ENCODE results near the gene GABARAP. TPM values are rescaled to one million over a fixed set of nuclear protein-coding genes. Genes with fewer than 3 reads are reported as not detected.

Gene GABARAP
- total RNA-seq, 4 donors from 2014 or later = 350 to 658 (median 462) TPM

DNA sequence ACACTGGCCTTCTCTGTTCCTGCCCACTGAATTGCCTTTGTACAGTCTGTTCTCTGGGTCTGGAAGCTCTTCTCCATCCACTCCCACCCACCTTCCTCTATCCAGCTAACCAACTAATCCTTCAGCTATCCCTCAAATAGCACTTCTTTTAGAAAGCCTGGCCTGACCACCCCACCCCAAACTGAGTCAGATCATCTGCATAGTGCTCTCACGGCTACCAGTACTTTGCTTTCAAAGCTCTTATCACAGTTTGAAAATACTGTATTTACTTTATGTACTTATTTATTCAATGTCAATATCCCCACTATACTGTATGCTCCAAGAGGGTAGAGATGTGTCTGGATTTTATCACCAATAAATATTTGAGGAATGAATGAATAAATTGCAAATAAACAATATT, 24.5 kb upstream of the GABARAP start:
- TF ChIP-seq, protein P1, sequence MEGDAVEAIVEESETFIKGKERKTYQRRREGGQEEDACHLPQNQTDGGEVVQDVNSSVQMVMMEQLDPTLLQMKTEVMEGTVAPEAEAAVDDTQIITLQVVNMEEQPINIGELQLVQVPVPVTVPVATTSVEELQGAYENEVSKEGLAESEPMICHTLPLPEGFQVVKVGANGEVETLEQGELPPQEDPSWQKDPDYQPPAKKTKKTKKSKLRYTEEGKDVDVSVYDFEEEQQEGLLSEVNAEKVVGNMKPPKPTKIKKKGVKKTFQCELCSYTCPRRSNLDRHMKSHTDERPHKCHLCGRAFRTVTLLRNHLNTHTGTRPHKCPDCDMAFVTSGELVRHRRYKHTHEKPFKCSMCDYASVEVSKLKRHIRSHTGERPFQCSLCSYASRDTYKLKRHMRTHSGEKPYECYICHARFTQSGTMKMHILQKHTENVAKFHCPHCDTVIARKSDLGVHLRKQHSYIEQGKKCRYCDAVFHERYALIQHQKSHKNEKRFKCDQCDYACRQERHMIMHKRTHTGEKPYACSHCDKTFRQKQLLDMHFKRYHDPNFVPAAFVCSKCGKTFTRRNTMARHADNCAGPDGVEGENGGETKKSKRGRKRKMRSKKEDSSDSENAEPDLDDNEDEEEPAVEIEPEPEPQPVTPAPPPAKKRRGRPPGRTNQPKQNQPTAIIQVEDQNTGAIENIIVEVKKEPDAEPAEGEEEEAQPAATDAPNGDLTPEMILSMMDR (IDR thresholded peaks at IDR 0.05; ENCODE audit: low read depth) = no peak

GRCh38 chr17:7263801-7264078, 21.5 kb upstream of the GABARAP start:
- TF ChIP-seq, protein P1 (IDR thresholded peaks at IDR 0.05; ENCODE audit: low read depth) = no peak

GRCh38 chr17:7262935-7263800, 20.9 kb upstream of the GABARAP start:
- TF ChIP-seq, protein P1 (IDR thresholded peaks at IDR 0.05; ENCODE audit: low read depth) = no peak

GRCh38 chr17:7262192-7262934, 20.1 kb upstream of the GABARAP start, which contains the start of gene CLDN7:
Gene CLDN7, minus strand, starts transcription at chr17:7262478. Its CDS starts 435 bp downstream, at chr17:7262043.
- TF ChIP-seq, protein P1 (IDR thresholded peaks at IDR 0.05; ENCODE audit: low read depth) = no peak

GRCh38 chr17:7261379-7262191, 19.3 kb upstream of the GABARAP start:
- TF ChIP-seq, protein P1 (IDR thresholded peaks at IDR 0.05; ENCODE audit: low read depth) = no peak

DNA sequence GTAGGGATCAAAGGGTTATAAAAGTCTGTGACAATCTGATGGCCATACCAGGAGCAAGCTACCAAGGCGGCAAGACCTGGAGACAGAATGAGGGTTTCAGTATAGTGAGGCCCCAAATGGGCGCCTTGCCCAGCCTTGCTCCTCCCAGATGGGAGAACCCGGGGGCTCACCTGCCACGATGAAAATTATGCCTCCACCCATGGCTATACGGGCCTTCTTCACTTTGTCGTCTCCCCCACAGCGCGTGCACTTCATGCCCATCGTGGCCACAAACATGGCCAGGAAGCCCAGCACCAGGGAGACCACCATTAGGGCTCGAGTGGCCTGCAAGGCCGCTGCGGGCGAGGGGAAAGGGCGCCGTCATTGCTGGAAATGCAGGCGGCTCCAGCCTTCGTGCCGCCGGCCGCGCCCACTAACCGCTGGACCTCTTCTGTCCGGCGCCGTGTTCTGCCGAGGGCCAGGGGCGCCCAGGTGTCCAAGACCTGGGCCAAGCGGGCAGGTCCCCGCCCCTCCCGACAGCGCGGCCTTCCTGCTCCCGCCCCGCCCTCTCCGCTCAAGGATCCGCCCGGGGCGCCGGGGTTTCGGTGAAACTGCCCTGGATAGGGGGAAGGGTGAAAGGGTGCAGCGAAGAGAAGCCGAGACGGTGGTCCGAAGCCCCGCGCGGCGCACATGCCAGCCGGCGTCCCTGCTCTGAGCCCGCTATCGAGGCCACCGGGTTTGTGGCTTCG, 18.6 kb upstream of the GABARAP start:
- TF ChIP-seq, protein P1 (IDR thresholded peaks at IDR 0.05; ENCODE audit: low read depth) = no peak
